Hematopoietic multipotent progenitor cell treated with erythropoietin and hydrocortisone succinate and interleukin-3 and kit ligand, for 17 days (in vitro differentiated cells): ENCODE data around the gene DNAAF1.
"Not testable (repeated sequence)": the region's sequence is repeated elsewhere in the genome, so short reads cannot be mapped to it uniquely, and the experiment has no call there.

Experiments
- DNase-seq: peaks from one replicate; pipeline ENCODE4 v3.0.0-alpha.2; 2015; ENCODE audit warnings: low spot score

DNAAF1 gene

GRCh38 chr16:84212154-84212553 lies 67.0 kb downstream of the DNAAF1 start:
- DNase-seq: no peak

- no peak for DNase-seq
These were observed 67.5 kb downstream of the DNAAF1 start for GRCh38 chr16:84212631-84213030.

GRCh38 chr16:84214451-84215066 lies 69.5 kb downstream of the DNAAF1 start:
- DNase-seq: no peak

GRCh38 chr16:84215531-84215930 lies 70.4 kb downstream of the DNAAF1 start:
- DNase-seq: no peak

- not testable (repeated sequence) for DNase-seq
These were observed 71.0 kb downstream of the DNAAF1 start for GRCh38 chr16:84216144-84216543.

- no peak for DNase-seq
These were observed 73.2 kb downstream of the DNAAF1 start for GRCh38 chr16:84218176-84218823.

- DNase-seq: no peak
These were observed 73.8 kb downstream of the DNAAF1 start for GRCh38 chr16:84218956-84219355.

GRCh38 chr16:84220851-84221250 lies 75.7 kb downstream of the DNAAF1 start:
- no peak for DNase-seq

GRCh38 chr16:84223456-84223855 lies 78.3 kb downstream of the DNAAF1 start:
- DNase-seq: no peak

GRCh38 chr16:84224554-84224953 lies 79.4 kb downstream of the DNAAF1 start:
- DNase-seq: no peak

- DNase-seq: no peak
These were observed 80.0 kb downstream of the DNAAF1 start for GRCh38 chr16:84225126-84225525.

GRCh38 chr16:84225571-84225970 lies 80.5 kb downstream of the DNAAF1 start:
- DNase-seq: no peak

GRCh38 chr16:84226026-84226425 lies 80.9 kb downstream of the DNAAF1 start:
- no peak for DNase-seq
